Panc1 (cell line): ENCODE results near the gene ARHGEF10L.

ENCODE experiments used
- POLR2AphosphoS5 ChIP-seq: IDR thresholded peaks from 2 replicates; pipeline ENCODE4 v1.6.1; 2012; ENCODE audit warnings: mild to moderate bottlenecking, low read depth, low read length, moderate library complexity
- SIN3A ChIP-seq: IDR thresholded peaks from 2 replicates; pipeline ENCODE4 v1.6.1; 2012; ENCODE audit warnings: low read depth, mild to moderate bottlenecking, low read length, moderate library complexity, borderline replicate concordance; ENCODE audit not compliant: insufficient read depth
- TCF7L2 ChIP-seq: IDR thresholded peaks from 2 replicates; pipeline ENCODE4 v1.6.1; 2011; ENCODE audit warnings: mild to moderate bottlenecking, low read depth, low read length, inconsistent platforms
- TF ChIP-seq, protein P1 (sequence below): fragments of 450-650 bp; IDR thresholded peaks from 2 replicates; pipeline ENCODE4 v1.5.1; 2017; ENCODE audit warnings: mild to moderate bottlenecking
- TF ChIP-seq, protein P2 (sequence below), 2 experiments: IDR thresholded peaks; 2 replicates each; pipeline ENCODE4 v1.6.1; 2011 to 2012; ENCODE audit warnings: low read depth in 2 of 2, control low read depth in 1 of 2, low read length in 1 of 2, mild to moderate bottlenecking in 1 of 2, moderate library complexity in 1 of 2; ENCODE audit not compliant: insufficient read depth in 1 of 2

DNA sequence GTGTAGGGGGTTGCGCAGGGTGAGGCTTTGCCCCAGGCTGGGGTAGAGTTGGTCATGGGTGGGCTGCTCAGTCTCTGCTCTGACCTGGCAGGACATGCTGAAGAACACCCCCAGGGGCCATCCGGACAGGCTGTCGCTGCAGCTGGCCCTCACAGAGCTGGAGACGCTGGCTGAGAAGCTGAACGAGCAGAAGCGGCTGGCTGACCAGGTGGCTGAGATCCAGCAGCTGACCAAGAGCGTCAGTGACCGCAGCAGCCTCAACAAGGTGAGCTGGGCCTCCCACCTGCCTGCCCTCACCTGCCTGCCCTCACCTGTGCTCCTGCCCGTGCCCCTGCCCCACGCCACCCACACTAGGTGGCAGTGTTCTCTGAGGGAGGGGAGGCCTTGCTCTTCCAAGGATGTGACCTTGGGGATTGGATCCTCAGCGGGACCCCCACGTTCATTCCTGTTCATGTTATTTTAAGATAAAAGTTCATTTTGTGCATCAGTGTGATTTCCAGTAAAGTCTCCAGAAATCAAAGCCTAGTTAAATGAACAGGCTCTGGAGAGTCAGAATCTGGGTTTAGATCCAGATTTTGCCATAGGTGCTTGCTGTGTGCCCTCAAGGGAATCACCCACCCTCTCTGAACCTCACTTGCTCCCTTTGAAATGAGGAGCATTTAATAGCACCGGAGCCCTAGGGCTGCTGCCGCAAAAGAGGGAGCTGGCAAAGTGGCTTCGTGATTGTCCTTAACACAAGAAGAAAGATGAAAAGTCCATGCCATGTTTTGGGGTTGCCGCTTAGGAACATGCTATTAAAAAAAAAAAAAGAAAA lies 87.9 kb downstream of the ARHGEF10L start:
- TF ChIP-seq, protein P1, sequence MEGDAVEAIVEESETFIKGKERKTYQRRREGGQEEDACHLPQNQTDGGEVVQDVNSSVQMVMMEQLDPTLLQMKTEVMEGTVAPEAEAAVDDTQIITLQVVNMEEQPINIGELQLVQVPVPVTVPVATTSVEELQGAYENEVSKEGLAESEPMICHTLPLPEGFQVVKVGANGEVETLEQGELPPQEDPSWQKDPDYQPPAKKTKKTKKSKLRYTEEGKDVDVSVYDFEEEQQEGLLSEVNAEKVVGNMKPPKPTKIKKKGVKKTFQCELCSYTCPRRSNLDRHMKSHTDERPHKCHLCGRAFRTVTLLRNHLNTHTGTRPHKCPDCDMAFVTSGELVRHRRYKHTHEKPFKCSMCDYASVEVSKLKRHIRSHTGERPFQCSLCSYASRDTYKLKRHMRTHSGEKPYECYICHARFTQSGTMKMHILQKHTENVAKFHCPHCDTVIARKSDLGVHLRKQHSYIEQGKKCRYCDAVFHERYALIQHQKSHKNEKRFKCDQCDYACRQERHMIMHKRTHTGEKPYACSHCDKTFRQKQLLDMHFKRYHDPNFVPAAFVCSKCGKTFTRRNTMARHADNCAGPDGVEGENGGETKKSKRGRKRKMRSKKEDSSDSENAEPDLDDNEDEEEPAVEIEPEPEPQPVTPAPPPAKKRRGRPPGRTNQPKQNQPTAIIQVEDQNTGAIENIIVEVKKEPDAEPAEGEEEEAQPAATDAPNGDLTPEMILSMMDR = no peak
- TF ChIP-seq POLR2AphosphoS5 = no peak
- TF ChIP-seq, protein P2, sequence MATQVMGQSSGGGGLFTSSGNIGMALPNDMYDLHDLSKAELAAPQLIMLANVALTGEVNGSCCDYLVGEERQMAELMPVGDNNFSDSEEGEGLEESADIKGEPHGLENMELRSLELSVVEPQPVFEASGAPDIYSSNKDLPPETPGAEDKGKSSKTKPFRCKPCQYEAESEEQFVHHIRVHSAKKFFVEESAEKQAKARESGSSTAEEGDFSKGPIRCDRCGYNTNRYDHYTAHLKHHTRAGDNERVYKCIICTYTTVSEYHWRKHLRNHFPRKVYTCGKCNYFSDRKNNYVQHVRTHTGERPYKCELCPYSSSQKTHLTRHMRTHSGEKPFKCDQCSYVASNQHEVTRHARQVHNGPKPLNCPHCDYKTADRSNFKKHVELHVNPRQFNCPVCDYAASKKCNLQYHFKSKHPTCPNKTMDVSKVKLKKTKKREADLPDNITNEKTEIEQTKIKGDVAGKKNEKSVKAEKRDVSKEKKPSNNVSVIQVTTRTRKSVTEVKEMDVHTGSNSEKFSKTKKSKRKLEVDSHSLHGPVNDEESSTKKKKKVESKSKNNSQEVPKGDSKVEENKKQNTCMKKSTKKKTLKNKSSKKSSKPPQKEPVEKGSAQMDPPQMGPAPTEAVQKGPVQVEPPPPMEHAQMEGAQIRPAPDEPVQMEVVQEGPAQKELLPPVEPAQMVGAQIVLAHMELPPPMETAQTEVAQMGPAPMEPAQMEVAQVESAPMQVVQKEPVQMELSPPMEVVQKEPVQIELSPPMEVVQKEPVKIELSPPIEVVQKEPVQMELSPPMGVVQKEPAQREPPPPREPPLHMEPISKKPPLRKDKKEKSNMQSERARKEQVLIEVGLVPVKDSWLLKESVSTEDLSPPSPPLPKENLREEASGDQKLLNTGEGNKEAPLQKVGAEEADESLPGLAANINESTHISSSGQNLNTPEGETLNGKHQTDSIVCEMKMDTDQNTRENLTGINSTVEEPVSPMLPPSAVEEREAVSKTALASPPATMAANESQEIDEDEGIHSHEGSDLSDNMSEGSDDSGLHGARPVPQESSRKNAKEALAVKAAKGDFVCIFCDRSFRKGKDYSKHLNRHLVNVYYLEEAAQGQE (IDR thresholded peaks at IDR 0.05; ENCODE audit: insufficient read depth in 1 of 2, low read depth in 2 of 2, low read length in 1 of 2) = no peak
- no peak for TF ChIP-seq TCF7L2
- TF ChIP-seq SIN3A = no peak
